Measurements from ENCODE around the gene BCL7B. TPM values are rescaled to one million over a fixed set of nuclear protein-coding genes. Genes with fewer than 3 reads are reported as not detected.

BCL7B gene
- total RNA-seq, 2 donors from 2014 or later: 112 to 116 TPM

Other genes with a start within 250 kb of the BCL7B start
- 10 to 100 TPM; 31.4 to 33.3 TPM for gene NSUN5, start 248.9 kb downstream of the BCL7B start, total RNA-seq
- not detected for gene TRIM50, start 229.6 kb downstream of the BCL7B start, total RNA-seq
- gene FKBP6, start 229.5 kb downstream of the BCL7B start, total RNA-seq: not detected
- gene FZD9, start 123.9 kb downstream of the BCL7B start, total RNA-seq: not detected
- 10 to 100 TPM; 51.2 to 52.6 TPM for gene BAZ1B, start 35.4 kb downstream of the BCL7B start, total RNA-seq
- 10 to 100 TPM; 15.3 to 22.9 TPM for gene TBL2, start 20.9 kb upstream of the BCL7B start, total RNA-seq
- gene MLXIPL, start 66.8 kb upstream of the BCL7B start, total RNA-seq: not detected
- gene VPS37D, start 110.1 kb upstream of the BCL7B start, total RNA-seq: under 1 TPM in 1 of 2 donors, not detected in 1; 0.76 TPM
- gene DNAJC30, start 125.8 kb upstream of the BCL7B start, total RNA-seq: 10 to 100 TPM; 10.6 to 11.5 TPM
- gene BUD23, start 125.9 kb upstream of the BCL7B start, total RNA-seq: 10 to 100 TPM; 96.0 to 98.0 TPM
- gene STX1A, start 162.0 kb upstream of the BCL7B start, total RNA-seq: 10 to 100 TPM; 18.4 to 21.2 TPM
- gene ABHD11, start 181.1 kb upstream of the BCL7B start, total RNA-seq: 10 to 100 TPM; 14.0 to 15.1 TPM
- not detected for gene CLDN3, start 212.6 kb upstream of the BCL7B start, total RNA-seq